22Rv1 (cell line): ENCODE measurements around the gene VWA5B1.

ENCODE experiments used
- CTCF ChIP-seq: fragments of 450-650 bp; IDR thresholded peaks from 2 replicates; pipeline ENCODE4 v1.5.1; 2017; ENCODE audit warnings: mild to moderate bottlenecking
- ZFX ChIP-seq: fragments of 450-650 bp; IDR thresholded peaks from 2 replicates; pipeline ENCODE4 v1.6.1; 2017; ENCODE audit warnings: antibody characterized with exemption, borderline replicate concordance

- TF ChIP-seq CTCF: no peak
- TF ChIP-seq ZFX: no peak
Observed at GRCh38 chr1:20280906-20281305, 9.8 kb upstream of the VWA5B1 start.
